ENCODE results near the gene WDR72. TPM values are rescaled to one million over a fixed set of nuclear protein-coding genes. Genes with fewer than 3 reads are reported as not detected.

WDR72 gene
- total and polyA plus RNA-seq, 2 of the 13 experiments (the other 11 are each of a cell fraction or from before 2014, with no cell fraction given), result 0.21 to 0.60 TPM

GRCh38 chr15:53555226-53555625 lies 204.2 kb downstream of the WDR72 start (continued):
- TF ChIP-seq BCL6 (CRISPR knock-in tag; IDR thresholded peaks at IDR 0.05) (no peak), HNRNPUL1 (IDR thresholded peaks at IDR 0.05; ENCODE audit: low read depth, low read length) (no peak), FLYWCH1 (CRISPR knock-in tag; IDR thresholded peaks at IDR 0.05) (no peak), PRPF4 (IDR thresholded peaks at IDR 0.05; ENCODE audit: low read depth, low read length, poor library complexity, severe bottlenecking) (no peak), ZNF737 (CRISPR knock-in tag; IDR thresholded peaks at IDR 0.05; ENCODE audit: borderline replicate concordance) (no peak), AKNA (CRISPR knock-in tag; IDR thresholded peaks at IDR 0.05; ENCODE audit: borderline replicate concordance) (no peak), YEATS2 (CRISPR knock-in tag; IDR thresholded peaks at IDR 0.05; ENCODE audit: borderline replicate concordance) (no peak), ZFP36L1 (CRISPR knock-in tag; IDR thresholded peaks at IDR 0.05) (no peak), ZNF878 (CRISPR knock-in tag; IDR thresholded peaks at IDR 0.05) (no peak), SRSF1 (optimal IDR thresholded peaks at IDR 0.05; ENCODE audit: low read depth, low read length) (no peak), ZFP90 (CRISPR knock-in tag; IDR thresholded peaks at IDR 0.05; ENCODE audit: borderline replicate concordance) (no peak)

Data from HepG2 (cell line).